ENCODE data around the gene KIAA1328.

DNA sequence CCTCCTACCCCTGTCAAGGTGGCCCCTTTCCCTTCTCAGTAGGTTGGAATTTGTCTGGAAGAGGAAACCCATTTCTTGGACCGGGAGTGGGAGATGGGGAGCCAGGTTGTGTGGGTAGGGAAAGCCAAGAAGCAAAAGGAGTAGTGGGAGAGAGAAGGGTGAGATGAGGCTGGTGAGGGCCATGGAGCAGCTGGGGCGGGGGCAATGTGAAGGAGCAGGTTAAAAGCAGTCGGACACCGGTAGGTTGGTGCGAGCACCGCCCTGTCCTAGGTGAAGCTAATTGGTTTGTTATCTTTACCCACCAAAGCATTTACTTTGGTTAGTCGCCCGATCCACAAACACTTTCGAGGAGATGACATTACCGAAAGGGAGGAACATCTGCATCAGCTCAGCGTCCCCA, 429.9 kb downstream of the KIAA1328 start:
- TF ChIP-seq, protein P1, sequence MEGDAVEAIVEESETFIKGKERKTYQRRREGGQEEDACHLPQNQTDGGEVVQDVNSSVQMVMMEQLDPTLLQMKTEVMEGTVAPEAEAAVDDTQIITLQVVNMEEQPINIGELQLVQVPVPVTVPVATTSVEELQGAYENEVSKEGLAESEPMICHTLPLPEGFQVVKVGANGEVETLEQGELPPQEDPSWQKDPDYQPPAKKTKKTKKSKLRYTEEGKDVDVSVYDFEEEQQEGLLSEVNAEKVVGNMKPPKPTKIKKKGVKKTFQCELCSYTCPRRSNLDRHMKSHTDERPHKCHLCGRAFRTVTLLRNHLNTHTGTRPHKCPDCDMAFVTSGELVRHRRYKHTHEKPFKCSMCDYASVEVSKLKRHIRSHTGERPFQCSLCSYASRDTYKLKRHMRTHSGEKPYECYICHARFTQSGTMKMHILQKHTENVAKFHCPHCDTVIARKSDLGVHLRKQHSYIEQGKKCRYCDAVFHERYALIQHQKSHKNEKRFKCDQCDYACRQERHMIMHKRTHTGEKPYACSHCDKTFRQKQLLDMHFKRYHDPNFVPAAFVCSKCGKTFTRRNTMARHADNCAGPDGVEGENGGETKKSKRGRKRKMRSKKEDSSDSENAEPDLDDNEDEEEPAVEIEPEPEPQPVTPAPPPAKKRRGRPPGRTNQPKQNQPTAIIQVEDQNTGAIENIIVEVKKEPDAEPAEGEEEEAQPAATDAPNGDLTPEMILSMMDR (IDR thresholded peaks at IDR 0.05), result no peak
- no peak for TF ChIP-seq POLR2A (IDR thresholded peaks at IDR 0.05)

Measured in heart left ventricle (tissue), 13 donors.